Astrocyte of the cerebellum (primary cell): ENCODE measurements around the gene COTL1.
A peak's percentile ranks its signal among the peaks of the same experiment; 100 is the strongest.

ENCODE experiments used
- DNase-seq: peaks from one replicate; pipeline ENCODE4 v3.0.0-alpha.2; 2011; ENCODE audit warnings: low read depth
- H3K4me3 ChIP-seq: 2 replicates; pipeline ENCODE4 v1.5.1; 2011; ENCODE audit warnings: mild to moderate bottlenecking, low read depth, low read length, moderate library complexity
- CTCF ChIP-seq: IDR thresholded peaks from 2 replicates; pipeline ENCODE4 v1.5.1; 2012; ENCODE audit warnings: low read length, low read depth, moderate library complexity, mild to moderate bottlenecking; ENCODE audit errors: missing control alignments
- in situ Hi-C: cut with HindIII; loops from 2 replicates; pipeline ENCODE4 v1.10.0; 2017; ENCODE audit warnings: low sequenced_read_pairs

Gene COTL1

DNA sequence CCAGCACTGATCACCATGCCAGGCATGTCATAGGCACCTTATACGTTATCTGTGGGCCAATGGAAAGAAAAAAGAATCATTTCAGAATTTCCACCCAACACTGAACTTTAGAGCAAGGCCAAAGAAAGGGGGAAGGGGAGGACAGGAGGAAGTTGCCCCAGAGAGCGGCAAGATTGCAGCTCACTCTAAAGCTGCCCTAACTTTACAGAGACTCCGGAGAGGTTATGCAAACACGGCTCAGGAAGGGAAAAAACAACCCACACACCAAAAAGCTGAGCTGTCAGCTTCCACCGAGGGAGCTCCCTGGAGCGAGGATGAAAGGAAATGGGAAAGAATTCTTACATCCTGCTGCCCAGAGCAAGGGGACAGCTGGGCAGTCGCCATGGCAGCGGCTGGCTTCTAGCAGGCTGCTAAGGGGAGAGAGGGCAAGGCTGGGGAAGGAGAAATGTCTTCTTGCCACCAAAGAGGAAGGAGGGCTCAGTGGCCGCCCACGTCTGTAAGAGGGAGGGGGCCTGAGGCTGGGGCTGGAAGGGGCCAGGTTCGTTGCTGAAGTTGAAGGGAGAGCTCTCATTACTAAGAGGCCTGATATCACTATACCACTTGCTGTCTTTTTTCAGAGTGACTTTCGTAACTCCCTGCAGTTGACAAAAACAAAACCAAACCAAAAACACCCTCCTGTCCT, 18.2 kb downstream of the COTL1 start:
- peak; percentile 65 for DNase-seq
- in situ Hi-C loops = no loop called here

DNA sequence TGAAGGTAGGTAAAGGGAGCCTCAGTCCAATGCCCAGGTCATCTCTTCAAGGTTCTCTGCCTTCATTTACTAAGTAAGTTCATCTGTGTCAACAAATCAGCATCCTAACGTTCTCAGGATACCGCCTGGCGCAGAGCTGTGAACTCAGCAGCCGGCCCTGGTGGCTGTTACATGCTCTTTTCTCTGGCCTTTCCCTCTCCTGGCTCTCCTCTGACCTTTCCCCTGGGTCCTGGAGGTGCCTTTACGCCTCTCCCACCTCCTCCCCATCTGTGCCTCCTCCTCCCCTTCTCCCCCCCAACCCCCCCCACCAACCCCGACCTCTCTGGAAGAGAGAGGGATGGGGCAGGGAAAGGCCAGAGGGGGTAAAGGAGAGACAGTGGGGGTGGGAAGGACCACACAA, 19.5 kb downstream of the COTL1 start:
- TF ChIP-seq CTCF = no peak
- no peak overlapping the region for H3K4me3 ChIP-seq
- DNase-seq = no peak
- in situ Hi-C loops = no loop called here

More for the DNA sequence above, 18.2 kb downstream of the COTL1 start:
- peak overlapping the region; percentile 19 for H3K4me3 ChIP-seq
- TF ChIP-seq CTCF = no peak

- DNase-seq = no peak
- no peak for TF ChIP-seq CTCF
- in situ Hi-C loops = no loop called here
- no peak overlapping the region for H3K4me3 ChIP-seq
Measured at GRCh38 chr16:84597931-84598351, 19.9 kb downstream of the COTL1 start.

- no peak for TF ChIP-seq CTCF
- no peak for DNase-seq
- H3K4me3 ChIP-seq = no peak overlapping the region
- in situ Hi-C loops = no loop called here
Measured at GRCh38 chr16:84597528-84597896, 20.4 kb downstream of the COTL1 start.

DNA sequence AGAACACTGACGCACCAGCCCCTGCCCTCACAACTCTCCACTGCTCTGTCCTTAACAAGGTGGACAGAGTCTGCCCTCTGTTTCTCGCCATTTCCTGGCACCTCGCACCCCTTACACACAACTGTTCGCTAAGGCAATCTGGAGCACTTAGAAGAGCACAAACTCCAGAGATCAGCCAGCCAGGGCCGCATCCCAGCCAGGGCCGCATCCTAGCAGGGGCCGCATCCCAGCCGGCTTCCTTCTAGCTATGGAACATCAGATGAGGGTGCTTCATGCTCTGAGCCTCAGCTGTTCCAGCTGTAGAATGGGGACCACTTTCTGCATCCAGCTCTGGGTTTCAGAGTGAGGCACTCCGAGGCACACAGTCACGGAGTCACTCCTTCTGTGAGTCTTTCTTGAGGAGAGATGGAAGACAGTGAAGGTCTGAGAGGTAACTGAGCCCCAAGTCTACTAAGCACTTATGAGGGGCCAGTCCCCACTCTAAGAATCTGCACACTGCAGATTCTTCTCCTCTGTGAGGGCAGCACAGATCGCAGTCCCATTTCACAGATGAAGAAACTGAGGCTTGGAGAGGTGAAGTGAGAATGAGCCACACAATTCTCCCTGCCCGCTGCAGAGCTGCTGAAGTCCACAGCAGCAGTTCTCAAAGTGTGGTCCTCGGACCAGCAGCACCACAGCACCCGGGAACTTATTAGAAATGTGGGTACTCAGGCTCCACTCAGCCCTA, 20.9 kb downstream of the COTL1 start:
- in situ Hi-C loops = no loop called here
- no peak for DNase-seq
- TF ChIP-seq CTCF = no peak
- no peak overlapping the region for H3K4me3 ChIP-seq

DNA sequence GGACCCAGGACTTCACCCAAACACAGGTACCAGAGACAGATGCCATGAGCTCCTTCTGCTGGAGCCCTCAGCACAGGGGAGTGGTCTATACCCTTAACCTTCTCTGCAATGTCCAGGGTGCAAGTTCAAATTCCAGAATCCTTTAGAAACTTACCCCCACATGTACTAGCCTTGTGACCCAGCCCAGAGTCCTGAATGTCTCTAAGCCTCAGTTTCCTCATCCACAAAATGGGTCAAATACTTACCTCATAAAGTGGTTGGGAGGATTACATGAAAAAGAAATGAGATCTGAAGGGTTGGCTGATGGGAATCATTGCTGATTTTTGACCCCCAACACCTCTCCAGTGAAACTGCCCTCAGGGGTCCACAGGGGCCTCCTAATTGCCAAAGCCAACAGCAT, 21.7 kb downstream of the COTL1 start:
- no peak for DNase-seq
- in situ Hi-C loops = no loop called here
- no peak overlapping the region for H3K4me3 ChIP-seq
- TF ChIP-seq CTCF = no peak
